Measurements from ENCODE around the gene PLCE1.

DNA sequence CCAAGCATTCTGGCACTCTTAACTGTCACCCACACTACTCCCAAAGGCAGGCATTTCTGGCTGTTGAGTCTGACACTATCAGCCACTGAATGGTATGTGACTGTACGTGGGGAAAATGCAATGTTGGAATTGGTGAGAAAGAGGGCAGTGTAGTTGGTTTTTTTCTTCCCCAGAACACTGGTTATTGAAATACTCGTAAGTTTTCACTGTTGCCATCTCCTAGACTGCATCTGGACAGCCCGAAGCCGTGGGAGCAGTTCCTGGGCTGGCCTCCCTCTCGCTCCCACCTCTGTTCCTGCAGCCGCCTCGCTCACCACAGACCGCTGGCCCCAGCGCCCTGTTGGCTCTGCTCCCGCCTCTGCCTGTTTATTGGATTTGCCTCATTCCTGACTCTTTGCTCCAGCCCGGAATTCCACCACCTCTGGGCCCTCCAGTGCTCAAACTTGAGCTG lies 5.7 kb downstream of the PLCE1 start:
- no peak for TF ChIP-seq CTCF (IDR thresholded peaks at IDR 0.05)
- no peak for TF ChIP-seq POLR2AphosphoS5 (IDR thresholded peaks at IDR 0.05)
- TF ChIP-seq POLR2A (IDR thresholded peaks at IDR 0.05; ENCODE audit: low read depth), result no peak
- TF ChIP-seq EP300 (IDR thresholded peaks at IDR 0.05), result no peak

Measured in esophagus muscularis mucosa (tissue), 4 donors.